Measurements from ENCODE around the gene LCNL1.

LCNL1 gene

DNA sequence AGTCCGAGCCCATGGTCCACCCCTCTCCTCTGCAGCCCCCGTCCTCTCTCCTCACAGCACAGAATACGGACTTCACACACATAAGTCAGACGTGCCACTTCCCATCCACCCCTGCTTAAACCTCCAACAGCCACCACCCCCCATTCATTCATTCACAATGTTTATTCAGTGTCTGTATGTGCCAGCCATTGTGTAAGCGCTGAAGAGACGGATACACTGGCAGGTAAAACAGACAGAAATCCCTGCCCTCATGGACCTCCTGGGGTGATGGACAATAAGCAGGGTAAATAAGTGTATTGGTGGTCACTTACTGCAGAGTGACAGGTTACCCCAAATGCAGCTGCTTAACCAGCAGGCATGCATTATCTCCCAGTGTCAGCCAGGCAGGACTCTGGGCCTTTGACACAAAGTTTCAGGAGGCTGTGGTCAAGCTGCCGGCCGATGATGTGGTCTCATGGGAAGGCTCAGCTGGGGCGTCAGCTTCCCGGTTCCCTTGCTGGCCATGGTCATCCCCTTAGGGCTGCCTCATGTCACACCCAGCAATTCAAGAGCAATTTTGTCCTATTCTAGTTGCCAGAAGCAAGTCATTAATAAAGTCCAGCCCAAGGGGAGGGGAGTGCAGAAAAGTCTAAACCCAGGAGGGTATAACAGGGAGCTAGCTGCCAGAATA lies 7.6 kb downstream of the LCNL1 start:
- no peaks in the 10 kb centered on the region for H3K9me3 Mint-ChIP-seq
- peak overlapping the region; percentile 84 to 86 for H3K4me3 Mint-ChIP-seq

DNA sequence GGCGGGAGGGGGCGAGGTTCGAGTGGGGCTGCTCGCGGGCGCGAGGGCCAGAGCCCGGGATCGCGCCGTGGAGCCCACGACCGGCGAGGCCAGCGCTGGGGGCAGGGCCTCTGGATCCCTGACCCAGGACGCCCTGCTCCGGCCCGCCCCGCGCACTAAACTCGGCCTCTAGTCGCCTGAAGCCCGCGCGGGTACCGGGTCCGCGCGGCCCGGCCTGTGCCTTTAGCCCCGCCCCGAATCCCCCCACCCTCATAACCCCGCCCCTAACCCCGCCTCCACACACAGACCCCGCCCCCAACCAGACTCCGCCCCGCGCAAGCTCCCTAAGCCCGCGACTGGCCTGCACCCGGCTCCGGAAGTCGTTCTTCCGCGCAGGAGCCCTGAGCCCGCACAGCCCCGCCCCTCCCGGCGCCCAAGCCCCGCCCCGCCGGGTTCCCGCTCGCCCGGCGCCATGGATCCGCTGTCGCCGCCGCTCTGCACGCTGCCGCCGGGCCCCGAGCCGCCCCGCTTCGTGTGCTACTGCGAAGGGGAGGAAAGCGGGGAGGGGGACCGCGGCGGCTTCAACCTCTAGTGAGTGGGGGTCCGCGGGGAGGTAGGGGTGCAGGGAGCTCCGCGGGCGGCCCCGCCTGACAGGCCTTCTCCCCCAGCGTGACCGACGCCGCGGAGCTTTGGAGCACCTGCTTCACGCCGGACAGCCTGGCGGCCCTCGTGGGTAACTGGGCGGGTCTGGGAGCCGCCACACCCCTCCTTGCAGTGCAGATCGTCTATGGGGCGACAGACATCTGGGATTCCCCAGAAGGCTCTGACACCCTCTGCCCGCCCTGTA lies 9.4 kb downstream of the LCNL1 start, which contains the start of gene PAXX:
Gene PAXX, plus strand, starts transcription at position 430 of the 826 bp plus-strand sequence. Its CDS starts 22 bp downstream, at position 452.
- Mint-ChIP-seq H3K4me3 (peak within 1 kb of the TSS; percentile 84 to 86), H3K4me1 (ENCODE audit: low read depth in 2 of 2) (peaks cover 31% of the 10 kb centered on the region in 2 donors), H3K36me3 (ENCODE audit: insufficient read depth) (peaks cover 39% of the 10 kb centered on the region), H3K27ac (peak within 1 kb of the TSS; percentile 95 to 96), H3K27me3 (peaks cover 0 to 5% of the 10 kb centered on the region in 2 donors), H3K9me3 (no peaks in the 10 kb centered on the region)
- ATAC-seq (replicated peaks) (peak; percentile 76), DNase-seq (peak; percentile 92 to 93 (median 92))

More for the DNA sequence above, 7.6 kb downstream of the LCNL1 start:
- Mint-ChIP-seq H3K36me3 (ENCODE audit: insufficient read depth) (peaks cover 23% of the 10 kb centered on the region), H3K4me1 (ENCODE audit: low read depth in 2 of 2) (peaks cover 20 to 25% of the 10 kb centered on the region in 2 donors), H3K27me3 (peaks cover 0 to 6% of the 10 kb centered on the region in 2 donors), H3K27ac (peak overlapping the region in 1 of 2 donors; percentile 95)
- DNase-seq, result no peak
- ATAC-seq (replicated peaks), result no peak

DNA sequence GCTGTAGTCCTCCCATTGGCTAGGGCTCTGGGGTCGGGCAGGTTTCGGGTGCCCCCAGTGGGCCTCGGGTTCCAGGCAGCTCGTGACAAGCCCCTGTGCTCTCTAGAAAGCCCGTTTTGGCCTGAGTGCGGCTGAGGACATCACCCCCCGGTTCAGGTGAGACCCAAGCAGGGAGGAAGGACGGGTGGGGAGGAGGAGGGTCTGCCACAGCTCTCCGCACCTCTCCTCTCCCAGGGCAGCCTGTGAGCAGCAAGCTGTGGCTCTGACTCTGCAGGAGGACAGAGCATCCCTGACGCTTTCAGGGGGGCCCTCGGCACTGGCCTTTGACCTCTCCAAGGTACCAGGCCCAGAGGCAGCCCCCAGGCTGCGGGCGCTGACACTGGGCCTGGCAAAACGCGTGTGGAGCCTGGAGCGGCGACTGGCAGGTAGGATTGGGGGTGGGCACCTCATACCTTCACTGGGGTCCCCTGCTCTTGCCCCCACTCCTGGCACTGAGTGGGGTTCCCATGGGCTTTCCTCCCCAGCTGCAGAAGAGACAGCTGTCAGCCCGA lies 10.1 kb downstream of the LCNL1 start:
- peak overlapping the region; percentile 95 to 96 for H3K27ac Mint-ChIP-seq
- ATAC-seq (replicated peaks) (no peak), DNase-seq (no peak)
- H3K36me3 Mint-ChIP-seq (ENCODE audit: insufficient read depth), result peaks cover 42% of the 10 kb centered on the region
- peaks cover 37% of the 10 kb centered on the region in 2 donors for H3K4me1 Mint-ChIP-seq (ENCODE audit: low read depth in 2 of 2)
- H3K4me3 Mint-ChIP-seq, result peak overlapping the region; percentile 84 to 86
- H3K9me3 Mint-ChIP-seq, result no peaks in the 10 kb centered on the region
- no peaks in the 10 kb centered on the region for H3K27me3 Mint-ChIP-seq

DNA sequence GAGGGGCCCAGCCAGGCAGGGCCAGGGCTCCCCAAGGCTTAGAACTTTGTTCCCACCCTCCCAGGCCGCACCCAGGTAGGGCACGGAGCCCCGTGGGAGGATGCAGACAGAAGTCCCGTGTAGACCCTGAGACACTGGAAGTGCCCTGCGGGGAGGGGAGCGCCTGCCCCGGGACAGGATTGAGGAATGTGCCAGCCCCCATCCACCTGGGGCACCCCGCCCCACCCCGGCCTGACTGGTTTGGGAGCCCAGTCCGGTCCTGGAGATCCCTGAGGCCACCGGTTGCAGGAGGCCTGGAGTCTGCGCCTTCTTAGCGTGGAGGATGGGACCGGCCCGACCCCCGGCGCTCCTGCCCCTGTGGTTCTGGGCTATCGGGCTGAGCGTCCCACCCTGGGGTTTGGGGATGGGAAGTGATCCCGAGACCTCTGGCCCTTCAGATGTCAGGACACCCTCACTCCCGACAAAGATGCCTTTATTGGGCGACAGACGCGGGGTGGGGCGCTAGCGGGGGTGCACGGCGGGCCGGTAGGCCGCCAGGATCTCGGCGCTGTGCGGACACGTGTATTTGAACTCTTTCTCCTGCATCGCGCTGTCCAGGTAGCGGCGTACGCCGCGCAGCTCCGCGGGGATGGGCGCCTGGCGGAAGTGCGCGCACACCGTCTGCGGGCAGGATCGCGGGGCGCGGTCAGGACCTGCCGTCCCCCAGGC lies 11.5 kb downstream of the LCNL1 start:
- ATAC-seq (replicated peaks), result no peak
- H3K27ac Mint-ChIP-seq, result peak overlapping the region; percentile 95 to 96
- peaks cover 47% of the 10 kb centered on the region for H3K36me3 Mint-ChIP-seq (ENCODE audit: insufficient read depth)
- no peaks in the 10 kb centered on the region for H3K9me3 Mint-ChIP-seq
- H3K27me3 Mint-ChIP-seq, result no peaks in the 10 kb centered on the region
- peaks cover 48 to 49% of the 10 kb centered on the region in 2 donors for H3K4me1 Mint-ChIP-seq (ENCODE audit: low read depth in 2 of 2)
- DNase-seq, result no peak
- H3K4me3 Mint-ChIP-seq, result peak overlapping the region; percentile 84 to 86

DNA sequence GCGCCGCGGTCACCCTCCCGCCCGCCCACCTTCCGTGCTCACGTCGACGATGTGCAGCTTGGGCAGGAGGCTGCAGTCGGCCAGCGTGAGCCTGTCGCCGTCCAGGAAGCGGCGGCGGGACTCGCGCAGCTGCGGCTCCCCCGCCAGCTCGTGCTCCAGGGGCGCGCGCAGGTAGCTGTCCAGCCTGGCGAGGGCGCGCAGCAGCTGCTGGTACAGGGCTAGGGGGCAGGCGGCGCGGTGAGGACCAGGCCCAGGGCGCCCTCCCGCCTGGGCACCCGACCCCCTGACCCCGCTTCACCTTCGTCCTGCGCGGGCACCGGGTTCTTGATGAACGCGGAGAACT lies 12.1 kb downstream of the LCNL1 start:
- Mint-ChIP-seq H3K9me3 (no peaks in the 10 kb centered on the region), H3K27ac (peak overlapping the region; percentile 95 to 96), H3K4me1 (ENCODE audit: low read depth in 2 of 2) (peaks cover 48 to 49% of the 10 kb centered on the region in 2 donors), H3K4me3 (no peak overlapping the region), H3K27me3 (no peaks in the 10 kb centered on the region), H3K36me3 (ENCODE audit: insufficient read depth) (peaks cover 47% of the 10 kb centered on the region)
- DNase-seq, result no peak
- no peak for ATAC-seq (replicated peaks)

DNA sequence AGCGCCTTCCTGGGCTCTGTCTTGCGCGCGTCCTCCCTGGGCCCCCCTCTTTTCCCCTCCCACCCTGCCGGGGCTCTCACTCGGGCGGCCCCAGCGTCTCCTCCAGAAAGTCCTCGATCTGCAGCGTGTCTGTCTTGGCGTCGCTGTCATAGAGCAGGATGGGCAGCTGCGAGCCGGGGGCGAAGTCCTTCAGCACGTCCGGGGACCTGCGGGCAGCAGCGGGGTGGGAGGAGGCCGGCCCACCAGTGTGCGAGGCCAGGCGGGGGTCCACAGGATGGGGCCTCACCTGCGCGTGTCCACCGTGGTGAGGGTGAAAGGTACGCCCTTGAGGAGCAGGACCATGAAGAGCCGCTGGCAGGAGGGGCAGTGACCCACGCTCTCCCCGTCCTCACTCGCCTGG lies 12.6 kb downstream of the LCNL1 start:
- ATAC-seq (replicated peaks), result no peak
- H3K4me1 Mint-ChIP-seq (ENCODE audit: low read depth in 2 of 2), result peaks cover 53 to 54% of the 10 kb centered on the region in 2 donors

DNA sequence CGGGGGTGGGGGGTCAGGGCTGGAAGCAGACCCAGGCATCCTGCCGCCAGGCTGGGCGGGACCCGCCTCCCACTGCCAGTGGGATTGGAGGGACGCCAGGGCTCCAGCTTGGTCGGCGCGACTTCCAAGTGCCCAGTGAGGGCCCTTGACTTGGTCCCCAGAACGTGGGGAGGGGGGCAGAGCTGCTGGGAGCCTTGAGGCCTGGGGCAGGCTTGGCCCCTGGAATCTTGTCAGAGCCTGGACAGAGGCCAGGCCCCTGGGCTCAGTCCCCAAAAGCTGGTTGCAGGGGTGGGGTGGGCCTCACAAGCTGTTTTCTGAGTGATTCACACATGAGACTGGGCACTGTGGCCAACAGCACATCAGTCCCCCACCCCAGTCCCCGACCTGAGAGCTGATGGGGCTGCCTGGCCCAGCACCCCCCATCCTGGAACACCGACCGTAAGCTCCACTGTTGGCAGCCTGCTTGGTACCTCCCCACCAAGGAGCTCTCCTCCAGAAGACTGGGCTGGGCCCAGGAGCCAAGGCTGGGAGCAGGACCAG lies 13.0 kb downstream of the LCNL1 start:
- no peaks in the 10 kb centered on the region for H3K27me3 Mint-ChIP-seq
- peaks cover 53% of the 10 kb centered on the region for H3K36me3 Mint-ChIP-seq (ENCODE audit: insufficient read depth)
- H3K27ac Mint-ChIP-seq, result peak overlapping the region; percentile 97 to 98
- ATAC-seq (replicated peaks), result no peak
- H3K4me1 Mint-ChIP-seq (ENCODE audit: low read depth in 2 of 2), result peaks cover 54 to 56% of the 10 kb centered on the region in 2 donors
- H3K4me3 Mint-ChIP-seq, result peak overlapping the region; percentile 94 to 95
- no peak for DNase-seq
- no peaks in the 10 kb centered on the region for H3K9me3 Mint-ChIP-seq

More for the DNA sequence above, 12.6 kb downstream of the LCNL1 start:
- no peaks in the 10 kb centered on the region for H3K27me3 Mint-ChIP-seq
- no peak for DNase-seq
- peak overlapping the region in 1 of 2 donors; percentile 4 for H3K4me3 Mint-ChIP-seq
- no peaks in the 10 kb centered on the region for H3K9me3 Mint-ChIP-seq
- H3K27ac Mint-ChIP-seq, result no peak overlapping the region
- H3K36me3 Mint-ChIP-seq (ENCODE audit: insufficient read depth), result peaks cover 51% of the 10 kb centered on the region

DNA sequence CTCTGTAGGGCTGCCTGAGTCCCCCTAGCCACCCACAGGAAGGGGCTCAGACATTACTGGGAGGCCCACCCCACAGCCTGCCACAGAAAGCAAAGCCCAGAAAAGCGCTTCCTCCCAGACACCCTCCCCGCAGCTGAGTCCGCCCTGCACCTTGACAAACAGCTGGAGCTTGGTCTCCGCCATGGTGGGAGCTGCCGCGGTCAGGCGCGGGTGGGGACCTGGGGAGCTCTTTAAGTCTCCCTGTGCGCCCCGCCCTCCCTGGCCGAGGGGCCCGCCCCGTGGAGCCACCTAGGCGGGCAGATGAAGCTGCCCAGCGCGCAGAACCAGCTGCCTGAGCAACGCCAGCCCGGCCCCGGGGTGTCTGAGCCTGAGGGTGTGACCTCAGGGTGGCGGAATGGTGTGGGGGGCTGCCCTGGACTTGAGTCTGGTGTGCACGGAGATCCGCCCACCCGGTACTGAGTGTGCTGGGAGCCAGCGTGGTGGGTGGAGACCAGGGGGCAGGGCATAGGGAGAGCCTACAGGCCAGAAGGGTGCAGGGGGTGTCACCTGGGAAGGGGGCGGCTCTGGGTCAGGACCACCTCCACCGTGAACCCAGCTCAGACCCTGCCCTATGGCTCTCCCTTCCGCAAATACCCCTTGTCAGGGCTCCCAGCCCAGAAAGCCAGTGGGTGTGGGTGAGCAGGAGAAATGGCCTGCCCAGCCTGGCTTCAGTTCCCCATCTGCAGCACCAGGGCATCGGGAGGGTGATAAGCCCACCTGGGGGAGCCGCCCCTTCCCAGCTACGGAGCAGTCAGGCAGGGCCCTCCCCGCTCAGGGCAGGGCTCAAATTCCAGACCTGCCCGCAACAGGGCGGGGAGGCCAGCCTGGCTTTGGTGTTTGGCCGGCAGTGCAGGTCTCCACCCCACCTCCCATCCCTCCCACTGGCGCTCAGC lies 13.8 kb downstream of the LCNL1 start, which contains the start of gene CLIC3:
Gene CLIC3, minus strand, starts transcription at position 208 of the 932 bp plus-strand sequence. Its CDS starts 25 bp downstream, at position 183.
- Mint-ChIP-seq H3K4me1 (ENCODE audit: low read depth in 2 of 2) (peaks cover 48 to 49% of the 10 kb centered on the region in 2 donors), H3K27me3 (no peaks in the 10 kb centered on the region), H3K9me3 (no peaks in the 10 kb centered on the region), H3K27ac (peak within 1 kb of the TSS; percentile 98 to 99), H3K4me3 (peak within 1 kb of the TSS; percentile 94 to 95), H3K36me3 (ENCODE audit: insufficient read depth) (peaks cover 52% of the 10 kb centered on the region)
- ATAC-seq (replicated peaks), result peak; percentile 34
- DNase-seq, result peak; percentile 68 to 72 (median 68)

DNA sequence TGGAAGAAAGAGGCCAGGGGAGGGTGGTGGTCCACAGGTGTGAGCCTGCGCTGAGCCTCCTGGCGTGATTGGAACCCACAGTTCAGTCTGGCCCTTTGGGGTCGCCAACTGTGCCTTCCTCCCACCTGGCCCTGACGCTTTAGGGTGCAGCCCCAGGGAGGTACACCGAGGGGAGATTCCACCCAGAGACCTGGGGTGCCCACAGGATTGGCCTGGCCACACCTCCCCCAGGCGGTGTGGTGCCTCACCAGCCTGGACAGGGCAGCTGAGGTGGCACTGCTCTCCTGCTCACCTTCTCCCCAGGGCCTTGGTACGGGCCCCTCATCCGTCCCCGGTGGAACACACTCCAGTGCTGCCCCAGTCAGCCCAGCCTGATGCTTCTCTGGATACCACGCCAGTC lies 14.6 kb downstream of the LCNL1 start:
- peaks cover 50% of the 10 kb centered on the region for H3K36me3 Mint-ChIP-seq (ENCODE audit: insufficient read depth)
- H3K27me3 Mint-ChIP-seq, result no peaks in the 10 kb centered on the region
- DNase-seq, result peak in 1 of 3 experiments; percentile 29
- peaks cover 47 to 48% of the 10 kb centered on the region in 2 donors for H3K4me1 Mint-ChIP-seq (ENCODE audit: low read depth in 2 of 2)
- peak overlapping the region; percentile 98 to 99 for H3K27ac Mint-ChIP-seq
- no peaks in the 10 kb centered on the region for H3K9me3 Mint-ChIP-seq
- H3K4me3 Mint-ChIP-seq, result peak overlapping the region; percentile 94 to 95
- ATAC-seq (replicated peaks), result peak; percentile 9

DNA sequence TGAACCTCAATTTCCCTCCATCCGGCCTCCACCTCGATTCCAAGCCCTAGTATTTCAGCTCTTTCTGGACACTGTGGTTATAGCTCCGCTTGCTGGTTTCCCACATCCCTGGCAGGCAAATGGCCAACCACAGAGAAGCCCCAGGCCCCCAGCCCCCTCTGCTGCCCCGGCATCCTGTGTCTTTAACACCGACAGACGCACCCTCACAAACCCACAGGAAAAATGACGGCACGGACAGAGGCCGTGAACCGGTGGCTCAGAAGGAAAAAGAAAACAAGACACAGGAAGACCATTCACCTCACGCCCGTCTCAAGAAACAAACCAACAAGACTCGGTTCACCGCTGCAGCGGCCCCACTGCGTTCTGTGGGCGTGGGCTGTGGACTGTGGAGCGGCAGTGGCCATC lies 15.0 kb downstream of the LCNL1 start:
- H3K27ac Mint-ChIP-seq, result peak overlapping the region; percentile 98 to 99
- peaks cover 44 to 48% of the 10 kb centered on the region in 2 donors for H3K4me1 Mint-ChIP-seq (ENCODE audit: low read depth in 2 of 2)
- peak; percentile 39 for ATAC-seq (replicated peaks)
- DNase-seq, result peak; percentile 53 to 59 (median 59)
- H3K4me3 Mint-ChIP-seq, result peak overlapping the region; percentile 94 to 95
- no peaks in the 10 kb centered on the region for H3K27me3 Mint-ChIP-seq
- H3K36me3 Mint-ChIP-seq (ENCODE audit: insufficient read depth), result peaks cover 45% of the 10 kb centered on the region
- H3K9me3 Mint-ChIP-seq, result no peaks in the 10 kb centered on the region

DNA sequence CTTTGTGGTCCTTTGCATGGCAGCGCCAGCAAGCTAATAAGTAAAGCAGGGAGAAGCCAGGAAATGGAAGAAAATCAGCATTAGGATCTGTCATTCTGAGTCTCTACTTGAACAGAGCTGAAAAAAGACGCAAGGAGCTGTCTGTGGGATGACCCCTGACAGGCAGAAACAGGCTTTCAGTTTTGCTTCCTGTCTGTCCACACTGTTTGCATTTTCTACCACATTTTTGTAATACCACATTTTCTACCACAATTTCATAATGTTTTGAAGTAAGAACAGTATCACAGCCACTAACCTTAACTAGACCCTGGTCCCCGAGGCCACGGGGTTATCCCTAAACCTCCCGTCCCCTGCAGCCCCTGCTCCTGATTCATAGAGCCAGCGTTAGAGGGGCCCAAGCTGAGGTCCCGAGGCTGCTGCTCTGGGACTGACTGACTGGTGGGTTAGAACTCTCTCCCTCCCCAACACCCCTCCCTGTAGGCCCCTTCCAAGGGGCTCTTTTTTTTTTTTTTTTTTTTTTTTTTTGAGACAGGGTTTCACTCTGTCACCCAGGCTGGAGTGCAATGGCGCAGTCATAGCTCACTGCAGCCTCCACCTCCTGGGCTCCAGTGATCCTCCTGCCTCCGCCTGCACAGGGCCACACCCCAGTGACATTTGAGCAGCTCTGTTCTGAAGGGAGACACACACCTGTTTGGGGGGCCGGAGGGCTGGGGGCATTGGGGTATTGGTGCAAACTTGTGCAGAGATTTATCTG lies 17.6 kb downstream of the LCNL1 start:
- Mint-ChIP-seq H3K9me3 (no peaks in the 10 kb centered on the region), H3K4me1 (ENCODE audit: low read depth in 2 of 2) (peaks cover 39 to 43% of the 10 kb centered on the region in 2 donors), H3K27ac (peak overlapping the region; percentile 98 to 99), H3K4me3 (peak overlapping the region; percentile 71), H3K36me3 (ENCODE audit: insufficient read depth) (peaks cover 35% of the 10 kb centered on the region), H3K27me3 (no peaks in the 10 kb centered on the region)
- DNase-seq (peak; percentile 37 to 49 (median 38)), ATAC-seq (replicated peaks) (peak; percentile 48)
